SK-N-DZ (cell line): Measurements from ENCODE around the gene HMCN2.

Experiments used
- DNase-seq: peaks from one replicate; pipeline ENCODE4 v3.0.0-alpha.2; 2015; ENCODE audit warnings: low spot score

Gene HMCN2

DNA sequence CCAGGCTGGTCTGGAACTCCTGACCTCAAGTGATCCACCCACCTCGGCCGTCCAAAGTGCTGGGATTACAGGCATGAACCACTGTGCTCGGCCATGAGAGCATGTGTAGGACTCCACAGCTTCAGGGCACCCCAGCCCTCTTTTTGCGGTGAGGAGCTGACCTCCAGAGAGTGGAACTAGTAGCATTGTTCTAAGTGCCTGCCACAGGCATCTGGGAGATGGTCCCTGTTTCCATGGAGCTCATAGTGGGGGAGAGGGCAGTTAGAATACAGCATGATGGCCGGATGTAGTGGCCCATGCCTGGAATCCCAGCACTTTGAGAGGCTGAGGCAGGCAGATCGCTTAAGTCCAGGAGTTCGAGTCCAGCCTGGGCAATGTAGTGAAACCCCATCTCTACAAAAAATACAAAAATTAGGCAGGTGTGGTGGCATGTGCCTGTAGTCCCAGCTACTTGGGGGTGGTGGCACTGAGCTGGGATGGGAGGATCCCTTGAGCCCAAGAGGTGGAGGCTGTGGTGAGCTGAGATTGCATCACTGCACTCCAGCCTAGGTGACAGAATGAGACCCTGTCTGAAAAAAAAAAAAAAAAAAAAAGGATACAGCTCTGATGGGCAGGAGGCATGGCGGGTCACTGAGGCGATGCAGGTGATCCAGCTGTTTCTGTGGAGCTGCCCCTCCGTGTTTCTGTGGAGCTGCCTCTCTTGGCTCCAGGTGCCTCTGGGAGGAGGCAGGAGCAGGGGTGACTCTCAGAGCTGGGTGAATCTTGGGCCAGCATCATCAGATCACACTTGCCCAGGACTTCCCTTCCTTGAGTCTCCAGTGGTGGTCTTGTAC lies 183.4 kb downstream of the HMCN2 start:
- no peak for DNase-seq

DNA sequence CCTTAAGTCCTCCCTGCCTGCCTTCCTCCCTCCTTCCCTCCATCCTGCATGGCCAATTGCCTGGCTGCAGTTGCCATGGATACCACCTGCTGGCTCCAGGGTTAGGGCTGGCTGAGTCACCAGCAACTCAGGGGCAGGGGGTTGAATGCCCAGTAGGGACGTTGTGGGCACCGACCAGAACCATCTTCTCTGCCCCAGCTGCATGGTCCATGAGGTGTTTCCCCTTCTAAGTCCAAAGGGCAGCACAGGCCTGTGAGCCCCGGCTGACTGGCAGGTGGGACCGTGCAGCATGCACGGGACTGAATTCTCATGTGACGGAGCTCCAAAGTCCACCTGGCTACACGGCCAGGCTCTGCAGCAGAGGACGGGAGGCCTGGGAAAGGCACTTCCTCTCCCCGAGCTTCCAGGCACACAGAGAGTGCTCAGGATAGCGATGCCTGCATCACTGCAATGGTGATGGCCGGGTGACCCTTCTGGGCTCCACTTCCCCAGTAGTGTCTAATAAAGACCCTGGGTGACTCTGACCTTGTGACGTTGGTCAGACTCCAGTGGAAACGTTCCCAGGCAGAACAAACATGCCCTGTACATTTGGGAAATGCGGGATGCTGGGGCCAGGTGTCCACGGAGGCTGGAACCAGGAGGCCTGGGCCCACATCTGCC lies 184.9 kb downstream of the HMCN2 start:
- DNase-seq, result no peak

DNA sequence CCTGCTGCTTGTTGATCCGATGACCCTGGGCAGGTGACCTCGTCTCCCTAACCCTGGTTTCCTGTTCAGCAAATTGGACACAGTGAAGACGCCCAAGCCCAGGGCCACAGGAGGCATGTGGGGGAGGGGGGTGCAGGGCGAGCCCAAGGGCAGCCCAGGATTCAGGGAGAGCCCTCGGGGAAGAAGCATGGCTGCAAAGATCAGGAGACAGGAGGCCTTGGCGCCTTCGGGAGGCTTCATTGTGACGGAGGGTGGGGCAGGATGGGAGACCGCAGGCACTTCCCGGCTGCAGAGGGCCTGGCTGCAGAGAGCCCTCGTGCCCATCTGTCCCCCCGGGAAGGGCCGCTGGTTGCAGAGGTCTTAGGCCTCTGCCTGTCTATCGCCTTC lies 185.4 kb downstream of the HMCN2 start:
- no peak for DNase-seq

GRCh38 chr9:130451509-130452388 lies 186.2 kb downstream of the HMCN2 start:
- peak; percentile 83 for DNase-seq

DNA sequence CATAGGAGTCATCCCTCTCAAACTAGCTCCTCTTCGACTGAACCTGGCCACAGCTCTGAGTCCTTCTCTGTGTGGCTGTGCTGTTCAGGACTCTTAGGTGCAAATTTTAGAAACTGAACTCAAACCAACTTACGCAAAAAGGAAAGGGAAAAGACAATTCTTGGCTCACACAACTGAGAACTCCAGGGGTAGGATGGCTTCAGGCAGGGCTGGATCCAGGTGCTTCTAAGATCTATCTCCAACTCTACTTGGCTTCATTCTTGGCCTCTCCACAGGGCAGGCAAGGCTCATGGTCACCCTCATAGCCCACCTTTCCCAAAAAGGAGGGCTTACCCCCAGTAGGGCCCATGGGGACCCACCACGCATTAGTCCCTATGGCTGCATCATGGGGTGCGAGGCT lies 187.3 kb downstream of the HMCN2 start:
- DNase-seq, result no peak

- no peak for DNase-seq
Observed at GRCh38 chr9:130453487-130453886, 187.9 kb downstream of the HMCN2 start.

DNA sequence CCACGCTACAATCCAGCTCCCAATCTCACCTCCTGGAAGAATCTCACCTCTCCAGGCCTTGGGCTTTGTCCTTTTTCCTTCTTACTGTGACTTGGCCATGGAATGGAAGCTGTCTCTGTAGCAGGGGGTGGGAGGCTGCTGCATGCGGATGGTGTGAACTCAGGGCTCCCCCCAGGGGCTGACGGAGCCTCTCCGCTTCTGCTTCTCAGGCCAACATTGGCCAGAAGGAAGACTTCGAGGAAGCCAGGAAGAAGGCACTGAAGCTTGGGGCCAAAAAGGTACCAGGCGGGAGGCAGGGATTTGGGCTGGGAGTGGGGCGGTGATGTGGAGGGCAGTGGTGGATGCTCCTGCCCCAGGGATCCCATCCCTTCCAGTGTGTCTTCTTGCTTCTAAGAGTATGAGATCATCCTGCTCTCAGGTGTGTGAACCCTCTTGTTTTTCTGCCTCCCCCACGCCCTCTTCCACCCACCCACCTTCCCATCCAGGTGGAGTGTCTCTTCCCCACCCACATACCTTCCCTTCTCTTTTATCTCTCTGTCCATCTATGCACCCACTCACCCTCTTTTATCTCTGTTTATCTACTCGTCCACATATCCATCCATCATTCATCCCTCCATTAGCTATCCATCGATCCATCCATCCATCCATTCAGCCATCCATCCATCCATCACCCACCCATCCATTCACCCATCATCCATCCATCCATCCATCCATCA lies 188.7 kb downstream of the HMCN2 start:
- no peak for DNase-seq

DNA sequence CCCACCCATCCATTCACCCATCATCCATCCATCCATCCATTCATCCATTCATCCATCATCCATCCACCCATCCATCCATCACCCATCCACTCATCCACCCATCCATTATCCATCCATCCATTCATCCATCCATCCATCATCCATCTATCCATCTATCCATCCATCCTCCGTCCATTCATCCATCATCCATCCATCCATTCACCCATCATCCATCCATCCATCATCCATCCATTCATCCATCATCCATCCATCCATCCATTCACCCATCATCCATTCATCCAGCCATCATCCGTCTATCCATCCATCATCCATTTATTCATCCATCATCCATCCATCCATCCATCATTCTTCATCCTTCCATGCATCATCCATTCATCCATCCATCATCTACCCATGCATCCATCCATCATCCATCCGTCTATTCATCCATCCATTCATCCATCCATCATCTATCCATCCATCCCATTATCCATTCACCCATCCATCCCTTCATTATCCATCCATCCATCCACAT lies 189.3 kb downstream of the HMCN2 start:
- DNase-seq, result no peak

GRCh38 chr9:130458027-130458803 lies 192.7 kb downstream of the HMCN2 start:
- no peak for DNase-seq

- DNase-seq, result no peak
Observed at GRCh38 chr9:130458804-130459067, 193.2 kb downstream of the HMCN2 start.

DNA sequence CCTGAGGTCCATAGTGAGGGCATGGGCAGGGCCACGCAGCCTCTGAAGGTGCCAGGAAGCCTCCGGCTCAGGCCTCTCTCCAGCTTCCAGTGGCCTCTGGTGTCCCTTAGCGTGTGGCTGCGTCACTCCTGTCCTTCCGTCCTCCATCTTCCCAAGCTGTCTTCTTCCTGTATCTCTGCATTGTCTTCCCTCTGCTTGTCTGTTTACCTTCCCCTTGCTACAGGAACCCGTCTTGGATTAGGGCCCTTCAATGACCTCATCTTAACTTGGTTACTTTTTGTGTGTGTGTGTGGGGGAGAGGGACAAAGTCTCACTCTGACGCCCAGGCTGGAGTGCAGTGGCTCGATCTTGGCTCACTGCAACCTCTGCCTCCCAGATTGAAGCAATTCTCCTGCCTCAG lies 193.6 kb downstream of the HMCN2 start:
- no peak for DNase-seq

DNA sequence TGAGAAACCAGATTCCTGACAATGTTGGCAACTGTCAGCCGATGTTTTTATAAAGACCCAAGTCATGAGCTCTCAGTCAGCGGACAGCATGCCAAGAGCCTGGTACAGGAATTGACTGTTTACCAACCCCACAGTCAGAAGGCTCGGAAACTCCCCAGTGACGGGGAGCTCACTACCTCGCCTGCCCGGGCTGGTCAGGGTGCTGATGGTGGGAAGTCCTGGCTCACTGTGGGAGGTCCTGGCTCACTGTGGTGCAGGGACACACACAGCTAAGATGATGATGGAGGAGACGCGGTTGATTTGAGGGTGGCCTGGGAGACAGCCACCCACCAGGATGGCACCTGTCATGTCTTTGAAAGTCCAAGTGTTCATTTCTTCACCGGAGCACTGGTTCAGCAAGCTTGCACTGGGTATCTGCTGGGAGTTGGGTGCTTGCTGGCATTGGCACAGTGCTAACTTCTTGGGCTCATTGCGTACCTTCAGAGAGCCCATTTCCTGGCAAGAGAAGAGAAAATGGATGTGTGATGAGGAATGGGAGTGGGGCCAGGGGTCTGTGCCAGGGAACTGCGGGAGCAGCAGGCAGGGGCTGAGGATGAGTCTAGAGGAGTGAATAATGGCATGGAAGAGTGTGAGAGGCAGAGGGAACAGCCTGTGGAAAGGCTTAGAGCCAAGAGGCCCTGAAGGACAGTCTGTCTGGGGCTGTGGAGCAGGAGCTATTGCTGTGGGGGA lies 194.5 kb downstream of the HMCN2 start:
- no peak for DNase-seq

- no peak for DNase-seq
Observed at GRCh38 chr9:130461218-130461630, 195.7 kb downstream of the HMCN2 start.

DNA sequence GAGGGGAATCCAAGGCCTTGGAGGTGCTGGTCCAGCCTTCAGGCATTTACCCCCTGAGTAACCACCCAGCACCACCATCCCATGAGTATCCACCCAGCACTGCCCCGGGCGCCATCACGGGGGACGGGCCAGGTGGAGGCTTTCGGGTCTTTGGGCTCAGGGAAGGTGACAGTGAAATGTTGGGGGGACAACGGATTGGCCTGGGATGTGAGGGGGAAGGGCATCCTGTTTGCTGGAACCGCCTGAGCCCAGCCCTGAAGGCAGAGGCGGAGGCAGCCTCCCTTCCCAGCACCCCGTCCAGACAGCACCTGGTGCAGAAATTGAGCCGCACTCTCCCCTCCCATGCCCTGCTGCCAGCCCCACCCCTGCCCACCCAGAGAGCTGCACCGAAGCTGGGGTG lies 196.2 kb downstream of the HMCN2 start:
- no peak for DNase-seq

- DNase-seq, result no peak
Observed at GRCh38 chr9:130462685-130463540, 197.4 kb downstream of the HMCN2 start.

- no peak for DNase-seq
Observed at GRCh38 chr9:130463763-130464745, 198.5 kb downstream of the HMCN2 start.

- DNase-seq, result no peak
Observed at GRCh38 chr9:130465383-130466096, 200.0 kb downstream of the HMCN2 start.
